DND-41 (cell line): ENCODE measurements around the gene CLSTN2.

Experiments
- EZH2 ChIP-seq: IDR thresholded peaks from 3 replicates; pipeline ENCODE4 v1.6.1; 2012; ENCODE audit warnings: borderline replicate concordance, low read depth, mild to moderate bottlenecking, moderate library complexity, low read length, inconsistent platforms; ENCODE audit not compliant: severe bottlenecking
- TF ChIP-seq, protein P1 (sequence below): IDR thresholded peaks from 2 replicates; pipeline ENCODE4 v1.5.1; 2012; ENCODE audit warnings: borderline replicate concordance, low read length, moderate library complexity, mild to moderate bottlenecking; ENCODE audit not compliant: poor library complexity, severe bottlenecking; ENCODE audit errors: extremely low read depth

DNA sequence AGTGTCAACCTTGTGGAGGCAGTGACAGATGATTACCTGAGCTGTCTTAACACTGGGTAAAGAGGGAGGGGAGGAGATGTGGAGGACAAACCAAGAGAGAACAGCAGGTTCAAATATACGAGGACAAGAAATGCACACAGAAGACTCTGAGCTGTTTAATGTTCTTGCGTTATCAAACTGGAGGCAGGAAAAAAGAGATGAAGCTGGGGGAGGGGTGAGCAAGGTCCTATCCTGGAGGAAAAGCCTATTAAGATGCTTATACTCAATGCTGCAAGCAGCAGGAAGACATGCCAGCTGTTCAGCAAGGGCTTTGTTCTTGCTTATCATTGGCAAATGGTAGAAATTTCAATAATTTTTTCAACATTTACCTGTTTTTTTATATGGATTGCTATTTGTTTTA lies 397.1 kb downstream of the CLSTN2 start:
- TF ChIP-seq, protein P1, sequence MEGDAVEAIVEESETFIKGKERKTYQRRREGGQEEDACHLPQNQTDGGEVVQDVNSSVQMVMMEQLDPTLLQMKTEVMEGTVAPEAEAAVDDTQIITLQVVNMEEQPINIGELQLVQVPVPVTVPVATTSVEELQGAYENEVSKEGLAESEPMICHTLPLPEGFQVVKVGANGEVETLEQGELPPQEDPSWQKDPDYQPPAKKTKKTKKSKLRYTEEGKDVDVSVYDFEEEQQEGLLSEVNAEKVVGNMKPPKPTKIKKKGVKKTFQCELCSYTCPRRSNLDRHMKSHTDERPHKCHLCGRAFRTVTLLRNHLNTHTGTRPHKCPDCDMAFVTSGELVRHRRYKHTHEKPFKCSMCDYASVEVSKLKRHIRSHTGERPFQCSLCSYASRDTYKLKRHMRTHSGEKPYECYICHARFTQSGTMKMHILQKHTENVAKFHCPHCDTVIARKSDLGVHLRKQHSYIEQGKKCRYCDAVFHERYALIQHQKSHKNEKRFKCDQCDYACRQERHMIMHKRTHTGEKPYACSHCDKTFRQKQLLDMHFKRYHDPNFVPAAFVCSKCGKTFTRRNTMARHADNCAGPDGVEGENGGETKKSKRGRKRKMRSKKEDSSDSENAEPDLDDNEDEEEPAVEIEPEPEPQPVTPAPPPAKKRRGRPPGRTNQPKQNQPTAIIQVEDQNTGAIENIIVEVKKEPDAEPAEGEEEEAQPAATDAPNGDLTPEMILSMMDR, result no peak
- no peak for TF ChIP-seq EZH2
